Stimulated activated CD4-positive, alpha-beta T cell treated with anti-CD3 and anti-CD28 coated beads, Interleukin-2, amount 100 ng/mL, for 48 hours (primary cell): ENCODE data around the gene RASA2.
A peak's percentile ranks its signal among the peaks of the same experiment; 100 is the strongest.
"Not testable (repeated sequence)": the region's sequence is repeated elsewhere in the genome, so short reads cannot be mapped to it uniquely, and the experiment has no call there.

Experiments used
- DNase-seq, 2 donors: peaks; one replicate each; pipeline ENCODE4 v3.0.0-alpha.2; 2020

RASA2 gene

GRCh38 chr3:141602706-141603105 is 115.9 kb downstream of the RASA2 start:
- no peak for DNase-seq

- DNase-seq = no peak
Observed at GRCh38 chr3:141603473-141604035, 116.7 kb downstream of the RASA2 start.

GRCh38 chr3:141605883-141606282 is 119.1 kb downstream of the RASA2 start:
- DNase-seq = no peak

GRCh38 chr3:141608438-141608837 is 121.6 kb downstream of the RASA2 start:
- no peak for DNase-seq

- DNase-seq = no peak
Observed at GRCh38 chr3:141610939-141611338, 124.1 kb downstream of the RASA2 start.

GRCh38 chr3:141618103-141618910 is 131.5 kb downstream of the RASA2 start:
- DNase-seq = no peak

GRCh38 chr3:141618938-141619337 is 132.1 kb downstream of the RASA2 start:
- no peak for DNase-seq

GRCh38 chr3:141619450-141619849 is 132.6 kb downstream of the RASA2 start:
- no peak for DNase-seq

- no peak for DNase-seq
Observed at GRCh38 chr3:141623691-141624090, 136.9 kb downstream of the RASA2 start.

- DNase-seq = no peak
Observed at GRCh38 chr3:141625506-141625905, 138.7 kb downstream of the RASA2 start.

- not testable (repeated sequence) for DNase-seq
Observed at GRCh38 chr3:141628334-141628733, 141.5 kb downstream of the RASA2 start.

GRCh38 chr3:141628868-141629441 is 142.1 kb downstream of the RASA2 start:
- not testable (repeated sequence) for DNase-seq

- no peak for DNase-seq
Observed at GRCh38 chr3:141629976-141630375, 143.1 kb downstream of the RASA2 start.

GRCh38 chr3:141632779-141633374 is 146.1 kb downstream of the RASA2 start:
- no peak for DNase-seq

GRCh38 chr3:141642215-141642614 is 155.4 kb downstream of the RASA2 start:
- DNase-seq = no peak

GRCh38 chr3:141643391-141643790 is 156.6 kb downstream of the RASA2 start:
- no peak for DNase-seq

GRCh38 chr3:141643796-141644195 is 157.0 kb downstream of the RASA2 start:
- DNase-seq = no peak

- peak; percentile 77 to 78 for DNase-seq
Observed at GRCh38 chr3:141644931-141645330, 158.1 kb downstream of the RASA2 start.

- DNase-seq = no peak
Observed at GRCh38 chr3:141646760-141647561, 160.1 kb downstream of the RASA2 start.

- no peak for DNase-seq
Observed at GRCh38 chr3:141647562-141647915, 160.7 kb downstream of the RASA2 start.

- DNase-seq = no peak
Observed at GRCh38 chr3:141648055-141648910, 161.5 kb downstream of the RASA2 start.

GRCh38 chr3:141649871-141650270 is 163.0 kb downstream of the RASA2 start:
- DNase-seq = no peak
